PC-9 (cell line): Measurements from ENCODE around the gene CELF2. TPM values are rescaled to one million over a fixed set of nuclear protein-coding genes. Genes with fewer than 3 reads are reported as not detected.

Source experiments
- BruUV-seq: library from RNA; stranded (reverse); fragments of 400-500 nt; replicated peaks from 2 replicates; lab custom pipeline; 2021; lab: Mats Ljungman, UMichigan
- CTCF ChIA-PET: fragments of 300-600 bp; sonication (Branson Sonifier 250); formaldehyde crosslinking; loops from one replicate; lab custom pipeline; 2022; ENCODE audit warnings: antibody characterized with exemption; lab: Charles Lee
- POLR2A ChIA-PET: fragments of 300-600 bp; sonication (Branson Sonifier 250); formaldehyde crosslinking; loops from one replicate; lab custom pipeline; 2022; ENCODE audit warnings: antibody characterized with exemption; ENCODE audit not compliant: unreplicated experiment; lab: Charles Lee
- DNase-seq, 2 experiments: peaks; one replicate each; pipeline versions ENCODE4 v3.0.0 to v3.0.0-alpha.2; 2015 to 2022; ENCODE audit warnings: mixed read lengths in 1 of 2
- H2AFZ ChIP-seq: fragments of 200-600 bp; sonication (generic); 2 replicates; pipeline ENCODE4 v1.8.1; 2017; ENCODE audit warnings: antibody characterized with exemption
- H3F3A ChIP-seq: fragments of 200-600 bp; sonication (generic); 2 replicates; pipeline ENCODE4 v1.8.1; 2017; ENCODE audit warnings: antibody characterized with exemption, mild to moderate bottlenecking, low read depth; ENCODE audit not compliant: insufficient read depth
- H3K27ac ChIP-seq: fragments of 200-600 bp; sonication (generic); 2 replicates; pipeline ENCODE4 v1.6.1; 2016; ENCODE audit warnings: mixed run types
- H3K27me3 ChIP-seq: fragments of 200-600 bp; sonication (generic); 2 replicates; pipeline ENCODE4 v1.6.1; 2016; ENCODE audit warnings: low read depth, mixed run types; ENCODE audit not compliant: insufficient read depth
- H3K36me3 ChIP-seq: fragments of 200-600 bp; sonication (generic); 2 replicates; pipeline ENCODE4 v1.6.1; 2016; ENCODE audit warnings: low read depth, mixed run types
- H3K4me1 ChIP-seq: fragments of 200-600 bp; sonication (generic); replicated peaks from 2 replicates; pipeline ENCODE4 v1.6.1; 2016; ENCODE audit warnings: mixed run types; ENCODE audit not compliant: insufficient read depth
- H3K4me2 ChIP-seq: fragments of 200-600 bp; sonication (generic); 2 replicates; pipeline ENCODE4 v1.6.1; 2017; ENCODE audit warnings: mixed run types
- H3K4me3 ChIP-seq: fragments of 200-600 bp; sonication (generic); 2 replicates; pipeline ENCODE4 v1.6.1; 2016; ENCODE audit warnings: mixed run types
- H3K79me2 ChIP-seq: fragments of 200-600 bp; sonication (generic); 2 replicates; pipeline ENCODE4 v1.6.1; 2017; ENCODE audit warnings: low read depth, mixed run types
- H3K9me2 ChIP-seq: fragments of 200-600 bp; sonication (generic); 2 replicates; pipeline ENCODE4 v1.8.1; 2017; ENCODE audit warnings: mild to moderate bottlenecking; ENCODE audit not compliant: insufficient read depth
- H3K9me3 ChIP-seq: fragments of 200-600 bp; sonication (generic); 2 replicates; pipeline ENCODE4 v1.8.1; 2016; ENCODE audit warnings: low read depth; ENCODE audit not compliant: insufficient read depth
- H4K20me1 ChIP-seq: fragments of 200-600 bp; sonication (generic); 2 replicates; pipeline ENCODE4 v1.8.1; 2017; ENCODE audit not compliant: insufficient read depth
- CTCF ChIP-seq: fragments of 200-600 bp; sonication (generic); conservative IDR thresholded peaks from 2 replicates; pipeline ENCODE4 v1.6.1; 2017; ENCODE audit warnings: mixed run types, antibody characterized with exemption, mild to moderate bottlenecking, moderate library complexity
- EZH2 ChIP-seq: fragments of 200-600 bp; sonication (generic); IDR thresholded peaks from 2 replicates; pipeline ENCODE4 v1.8.0; 2017; ENCODE audit warnings: antibody characterized with exemption, low read depth
- intact Hi-C: fragments of 100-400 bp; cut with micrococcal nuclease; formaldehyde crosslinking; loops from one replicate; pipeline ENCODE4 v1.10.0; 2022; ENCODE audit not compliant: unreplicated experiment
- total RNA-seq: library from RNA; stranded (reverse); gene quantifications from 2 replicates; pipeline ENCODE4 v1.2.3, GENCODE V29; 2021

CELF2 gene
- total RNA-seq, 1 experiment from 2014 or later, result not detected

GRCh38 chr10:11223081-11223480, 205.4 kb downstream of the CELF2 start:
- H3K9me3 ChIP-seq, result no peaks in the 10 kb centered on the region
- H3K27ac ChIP-seq, result no peak overlapping the region
- no peaks in the 10 kb centered on the region for H3F3A ChIP-seq
- H3K36me3 ChIP-seq, result no peaks in the 10 kb centered on the region
- ChIA-PET CTCF (no interaction called here), POLR2A (no interaction called here)
- BruUV-seq, result no TSS peak
- peaks cover 61% of the 10 kb centered on the region for H3K27me3 ChIP-seq
- H3K4me3 ChIP-seq, result no peak overlapping the region
- no peak for TF ChIP-seq CTCF
- no peak for TF ChIP-seq EZH2
- no peaks in the 10 kb centered on the region for H3K4me1 ChIP-seq
- intact Hi-C loops, result no loop called here
- no peaks in the 10 kb centered on the region for H3K9me2 ChIP-seq
- H3K79me2 ChIP-seq, result no peaks in the 10 kb centered on the region
- H4K20me1 ChIP-seq, result no peaks in the 10 kb centered on the region
- no peak overlapping the region for H2AFZ ChIP-seq
- H3K4me2 ChIP-seq, result no peak overlapping the region
- DNase-seq, result no peak

- ChIA-PET CTCF (no interaction called here), POLR2A (no interaction called here)
- Histone ChIP-seq H3K4me3 (no peak overlapping the region), H3K9me3 (no peaks in the 10 kb centered on the region), H3K9me2 (no peaks in the 10 kb centered on the region), H3K4me1 (no peaks in the 10 kb centered on the region), H3K27ac (no peak overlapping the region), H3K4me2 (no peak overlapping the region), H2AFZ (no peak overlapping the region), H3K27me3 (peaks cover 56% of the 10 kb centered on the region), H3K36me3 (no peaks in the 10 kb centered on the region), H4K20me1 (no peaks in the 10 kb centered on the region), H3F3A (no peaks in the 10 kb centered on the region), H3K79me2 (no peaks in the 10 kb centered on the region)
- intact Hi-C loops, result no loop called here
- TF ChIP-seq CTCF, result no peak
- no peak for TF ChIP-seq EZH2
- no peak for DNase-seq
- BruUV-seq, result no TSS peak
These were observed 206.0 kb downstream of the CELF2 start for GRCh38 chr10:11223507-11224140.

GRCh38 chr10:11224321-11224720, 206.6 kb downstream of the CELF2 start:
- CTCF ChIA-PET, result no interaction called here
- H3K9me3 ChIP-seq, result no peaks in the 10 kb centered on the region

More at GRCh38 chr10:11224321-11224720, 206.6 kb downstream of the CELF2 start:
- Histone ChIP-seq H3K4me2 (no peak overlapping the region), H3K9me2 (no peaks in the 10 kb centered on the region), H3F3A (no peaks in the 10 kb centered on the region), H4K20me1 (no peaks in the 10 kb centered on the region), H3K4me3 (no peak overlapping the region), H2AFZ (no peak overlapping the region), H3K27me3 (peaks cover 56% of the 10 kb centered on the region), H3K27ac (no peak overlapping the region), H3K4me1 (no peaks in the 10 kb centered on the region), H3K36me3 (no peaks in the 10 kb centered on the region), H3K79me2 (no peaks in the 10 kb centered on the region)
- BruUV-seq, result no TSS peak
- intact Hi-C loops, result no loop called here
- TF ChIP-seq EZH2 (no peak), CTCF (no peak)
- DNase-seq, result no peak
- POLR2A ChIA-PET, result no interaction called here
